Measurements from ENCODE around the gene PRSS27.

The PRSS27 gene

DNA sequence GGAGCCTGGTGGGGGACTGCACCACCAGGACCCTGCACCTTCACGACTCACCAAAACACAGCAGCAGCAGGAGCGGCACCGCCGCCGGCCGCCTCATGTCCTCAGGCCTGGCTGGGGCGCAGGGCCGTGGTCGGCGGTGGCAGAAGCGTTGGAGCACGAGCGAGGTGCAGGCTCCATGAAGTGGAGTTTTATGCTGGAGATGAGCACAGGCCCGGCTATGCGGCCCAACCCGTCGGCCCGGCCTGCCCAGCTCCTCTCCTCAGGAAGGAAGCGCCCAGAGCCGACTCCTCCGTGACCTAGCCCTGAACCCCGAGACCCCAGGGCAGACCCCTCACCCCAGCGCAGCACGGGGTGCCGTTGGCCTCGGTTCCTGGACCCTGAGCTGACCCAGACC lies at the start of gene PRSS27:
TSS of gene PRSS27 (minus strand) at position 161 of the 394 bp plus-strand sequence. CDS start at position 97, 64 bp downstream.
- no peak for DNase-seq (ENCODE audit: low read depth in 2 of 2)

DNA sequence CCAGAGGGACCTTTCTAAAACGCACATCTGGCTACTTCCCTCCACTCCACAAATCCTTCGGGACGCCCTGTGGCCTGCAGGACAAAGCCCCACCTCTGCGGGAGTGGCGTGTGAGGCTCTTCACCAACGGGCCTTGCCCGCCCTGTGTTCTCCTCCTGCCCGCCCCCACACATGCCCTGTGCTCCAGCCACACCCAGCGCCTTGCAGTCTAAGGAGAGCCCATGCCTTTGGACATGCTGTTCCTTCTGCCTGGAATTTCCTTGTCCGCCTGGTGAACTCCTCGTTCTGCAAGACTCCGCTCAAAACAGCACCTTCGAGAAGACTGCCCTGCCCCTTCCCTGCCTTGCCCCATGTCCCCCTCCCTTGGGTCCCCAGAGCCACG lies 49.6 kb upstream of the PRSS27 start:
- no peak for DNase-seq (ENCODE audit: low read depth in 2 of 2)

DNA sequence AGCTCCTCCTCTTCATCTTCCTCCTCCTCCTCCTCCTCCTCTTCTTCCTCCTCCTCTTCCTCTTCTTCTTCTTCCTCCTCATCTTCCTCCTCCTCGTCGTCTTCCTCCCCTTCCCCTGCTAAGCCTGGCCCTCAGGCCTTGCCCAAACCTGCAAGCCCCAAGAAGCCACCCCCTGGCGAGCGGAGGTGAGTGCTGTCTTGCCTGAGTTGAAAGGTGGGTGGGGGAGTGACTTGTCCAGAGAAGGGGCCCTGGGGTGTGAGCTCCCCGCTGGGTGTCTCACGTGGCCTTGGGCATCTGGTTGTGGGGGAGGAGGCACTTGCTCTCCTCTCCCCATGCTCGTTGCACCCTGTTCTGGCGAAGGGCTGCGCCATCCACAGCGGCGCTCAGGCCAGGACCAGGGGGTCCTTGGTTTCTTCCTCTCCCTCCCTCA lies 49.1 kb upstream of the PRSS27 start:
- no peak for DNase-seq (ENCODE audit: low read depth in 2 of 2)

DNA sequence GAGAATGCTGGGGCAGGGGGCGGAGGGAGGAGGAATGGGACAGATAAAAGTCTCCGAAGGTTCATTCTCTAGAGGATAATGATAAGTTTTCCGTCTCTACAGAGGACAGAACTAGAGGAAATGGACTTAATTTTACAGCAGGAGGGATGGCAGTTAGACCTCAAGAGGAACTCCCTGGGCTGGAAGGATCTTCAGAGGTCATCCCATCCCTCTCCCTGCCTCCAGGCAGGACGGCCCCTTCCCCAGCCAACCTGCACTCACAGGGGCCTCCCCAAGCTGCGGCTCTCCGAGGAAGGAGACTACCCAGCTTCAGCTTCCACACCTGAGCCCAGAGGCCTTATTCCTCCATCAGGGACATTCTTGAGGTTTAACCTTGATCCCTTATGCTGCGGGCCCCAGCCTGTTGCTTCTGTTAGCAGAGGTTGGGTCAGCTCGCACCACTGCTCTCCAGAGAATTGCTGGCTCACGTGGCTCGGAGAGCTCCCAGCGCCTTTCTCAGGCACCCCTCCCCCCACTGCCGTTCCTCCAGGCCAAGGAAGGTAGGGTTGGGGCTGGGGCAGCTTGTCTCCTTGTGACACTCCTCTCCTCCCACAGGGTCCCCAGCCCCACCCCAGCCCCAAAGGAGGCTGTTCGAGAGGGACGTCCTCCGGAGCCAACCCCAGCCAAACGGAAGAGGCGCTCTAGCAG lies 48.5 kb upstream of the PRSS27 start:
- no peak for DNase-seq (ENCODE audit: low read depth in 2 of 2)

DNA sequence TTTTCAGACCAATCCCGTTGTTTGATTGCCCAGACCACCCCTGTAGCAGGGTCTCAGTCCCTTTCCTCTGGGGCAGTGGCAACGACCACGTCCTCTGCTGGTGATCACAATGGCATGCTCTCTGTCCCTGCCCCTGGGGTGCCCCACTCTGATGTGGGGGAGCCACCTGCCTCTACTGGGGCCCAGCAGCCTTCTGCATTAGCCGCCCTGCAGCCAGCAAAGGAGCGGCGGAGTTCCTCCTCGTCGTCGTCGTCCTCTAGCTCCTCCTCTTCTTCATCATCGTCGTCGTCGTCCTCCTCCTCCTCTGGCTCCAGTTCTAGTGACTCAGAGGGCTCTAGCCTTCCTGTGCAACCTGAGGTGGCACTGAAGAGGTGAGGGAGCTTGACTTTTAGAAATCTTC lies 47.9 kb upstream of the PRSS27 start:
- no peak for DNase-seq (ENCODE audit: low read depth in 2 of 2)

DNA sequence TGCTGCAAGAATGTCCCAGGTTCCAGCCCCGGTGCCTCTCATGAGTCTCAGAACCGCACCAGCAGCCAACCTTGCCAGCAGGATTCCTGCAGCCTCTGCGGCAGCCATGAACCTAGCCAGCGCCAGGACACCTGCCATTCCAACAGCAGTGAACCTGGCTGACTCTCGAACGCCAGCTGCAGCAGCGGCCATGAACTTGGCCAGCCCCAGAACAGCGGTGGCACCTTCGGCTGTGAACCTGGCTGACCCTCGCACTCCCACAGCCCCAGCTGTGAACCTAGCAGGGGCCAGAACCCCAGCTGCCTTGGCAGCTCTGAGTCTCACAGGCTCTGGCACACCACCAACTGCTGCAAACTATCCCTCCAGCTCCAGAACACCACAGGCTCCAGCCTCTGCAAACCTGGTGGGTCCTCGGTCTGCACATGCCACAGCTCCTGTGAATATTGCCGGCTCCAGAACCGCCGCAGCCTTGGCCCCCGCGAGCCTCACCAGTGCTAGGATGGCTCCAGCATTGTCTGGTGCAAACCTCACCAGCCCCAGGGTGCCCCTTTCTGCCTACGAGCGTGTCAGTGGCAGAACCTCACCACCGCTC lies 47.2 kb upstream of the PRSS27 start:
- DNase-seq (ENCODE audit: low read depth in 2 of 2) = no peak

DNA sequence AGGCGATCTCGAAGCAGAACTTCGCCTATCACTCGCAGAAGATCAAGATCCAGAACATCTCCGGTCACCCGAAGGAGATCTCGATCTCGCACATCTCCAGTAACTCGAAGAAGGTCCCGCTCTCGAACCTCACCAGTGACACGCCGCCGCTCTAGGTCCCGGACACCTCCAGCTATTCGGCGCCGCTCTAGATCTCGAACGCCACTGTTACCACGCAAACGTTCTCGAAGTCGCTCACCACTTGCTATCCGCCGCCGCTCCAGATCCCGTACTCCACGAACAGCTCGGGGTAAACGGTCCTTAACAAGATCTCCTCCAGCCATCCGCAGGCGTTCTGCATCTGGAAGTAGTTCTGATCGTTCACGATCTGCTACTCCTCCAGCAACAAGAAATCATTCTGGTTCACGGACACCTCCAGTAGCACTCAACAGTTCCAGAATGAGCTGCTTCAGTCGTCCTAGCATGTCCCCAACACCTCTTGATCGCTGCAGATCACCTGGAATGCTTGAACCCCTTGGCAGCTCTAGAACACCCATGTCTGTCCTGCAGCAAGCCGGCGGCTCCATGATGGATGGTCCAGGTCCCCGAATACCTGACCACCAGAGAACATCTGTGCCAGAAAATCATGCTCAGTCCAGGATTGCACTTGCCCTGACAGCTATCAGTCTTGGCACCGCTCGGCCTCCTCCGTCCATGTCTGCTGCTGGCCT lies 46.6 kb upstream of the PRSS27 start:
- no peak for DNase-seq (ENCODE audit: low read depth in 2 of 2)

DNA sequence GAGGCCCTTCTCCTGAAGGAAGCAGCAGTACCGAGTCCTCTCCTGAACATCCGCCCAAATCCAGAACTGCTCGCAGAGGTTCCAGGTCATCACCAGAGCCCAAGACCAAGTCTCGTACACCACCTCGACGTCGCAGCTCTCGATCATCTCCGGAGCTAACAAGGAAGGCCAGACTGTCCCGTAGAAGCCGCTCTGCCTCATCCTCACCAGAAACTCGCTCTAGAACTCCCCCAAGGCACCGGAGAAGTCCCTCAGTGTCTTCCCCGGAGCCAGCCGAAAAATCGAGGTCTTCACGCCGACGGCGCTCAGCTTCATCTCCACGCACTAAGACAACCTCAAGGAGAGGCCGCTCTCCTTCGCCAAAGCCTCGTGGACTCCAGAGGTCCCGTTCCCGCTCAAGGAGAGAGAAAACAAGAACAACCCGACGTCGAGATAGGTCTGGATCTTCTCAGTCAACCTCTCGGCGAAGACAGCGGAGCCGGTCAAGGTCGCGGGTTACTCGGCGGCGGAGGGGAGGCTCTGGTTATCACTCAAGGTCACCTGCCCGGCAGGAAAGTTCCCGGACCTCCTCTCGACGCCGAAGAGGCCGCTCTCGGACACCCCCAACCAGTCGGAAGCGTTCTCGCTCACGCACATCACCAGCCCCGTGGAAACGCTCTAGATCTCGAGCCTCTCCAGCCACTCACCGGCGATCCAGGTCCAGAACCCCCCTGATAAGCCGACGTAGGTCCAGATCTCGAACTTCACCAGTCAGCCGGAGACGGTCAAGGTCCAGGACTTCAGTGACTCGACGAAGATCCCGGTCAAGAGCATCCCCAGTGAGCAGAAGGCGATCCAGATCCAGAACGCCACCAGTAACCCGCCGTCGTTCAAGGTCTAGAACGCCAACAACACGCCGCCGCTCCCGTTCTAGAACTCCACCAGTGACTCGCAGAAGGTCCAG lies 45.7 kb upstream of the PRSS27 start:
- no peak for DNase-seq (ENCODE audit: low read depth in 2 of 2)

DNA sequence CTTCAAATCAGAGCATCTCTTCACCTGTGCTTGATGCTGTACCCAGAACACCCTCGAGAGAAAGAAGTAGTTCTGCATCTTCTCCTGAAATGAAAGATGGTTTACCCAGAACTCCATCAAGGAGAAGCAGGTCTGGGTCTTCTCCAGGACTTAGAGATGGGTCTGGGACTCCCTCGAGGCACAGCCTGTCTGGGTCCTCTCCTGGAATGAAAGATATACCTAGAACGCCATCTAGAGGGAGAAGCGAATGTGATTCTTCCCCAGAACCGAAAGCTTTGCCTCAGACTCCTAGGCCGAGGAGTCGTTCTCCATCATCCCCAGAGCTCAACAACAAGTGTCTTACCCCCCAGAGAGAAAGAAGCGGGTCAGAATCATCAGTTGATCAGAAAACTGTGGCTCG lies 44.7 kb upstream of the PRSS27 start:
- DNase-seq (ENCODE audit: low read depth in 2 of 2) = no peak

DNA sequence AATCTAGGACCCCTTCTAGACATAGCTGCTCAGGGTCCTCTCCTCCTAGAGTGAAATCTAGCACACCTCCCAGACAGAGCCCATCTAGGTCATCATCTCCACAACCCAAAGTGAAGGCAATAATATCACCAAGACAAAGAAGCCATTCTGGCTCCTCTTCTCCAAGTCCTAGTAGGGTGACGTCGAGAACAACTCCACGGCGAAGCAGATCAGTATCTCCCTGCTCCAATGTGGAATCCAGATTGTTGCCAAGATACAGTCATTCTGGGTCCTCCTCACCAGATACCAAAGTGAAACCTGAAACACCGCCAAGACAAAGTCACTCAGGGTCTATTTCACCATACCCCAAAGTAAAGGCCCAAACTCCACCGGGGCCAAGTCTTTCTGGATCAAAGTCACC lies 43.1 kb upstream of the PRSS27 start:
- no peak for DNase-seq (ENCODE audit: low read depth in 2 of 2)

DNA sequence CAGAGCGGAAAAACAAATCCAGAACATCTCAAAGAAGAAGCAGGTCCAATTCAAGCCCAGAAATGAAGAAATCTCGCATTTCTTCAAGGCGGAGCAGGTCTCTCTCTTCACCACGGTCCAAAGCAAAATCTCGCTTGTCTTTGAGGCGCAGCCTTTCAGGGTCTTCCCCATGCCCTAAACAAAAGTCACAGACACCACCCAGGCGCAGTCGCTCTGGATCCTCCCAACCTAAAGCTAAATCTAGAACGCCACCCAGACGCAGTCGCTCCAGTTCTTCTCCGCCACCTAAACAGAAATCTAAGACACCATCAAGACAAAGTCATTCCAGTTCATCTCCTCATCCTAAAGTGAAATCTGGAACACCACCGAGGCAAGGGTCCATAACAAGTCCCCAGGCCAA lies 42.7 kb upstream of the PRSS27 start:
- DNase-seq (ENCODE audit: low read depth in 2 of 2) = no peak

DNA sequence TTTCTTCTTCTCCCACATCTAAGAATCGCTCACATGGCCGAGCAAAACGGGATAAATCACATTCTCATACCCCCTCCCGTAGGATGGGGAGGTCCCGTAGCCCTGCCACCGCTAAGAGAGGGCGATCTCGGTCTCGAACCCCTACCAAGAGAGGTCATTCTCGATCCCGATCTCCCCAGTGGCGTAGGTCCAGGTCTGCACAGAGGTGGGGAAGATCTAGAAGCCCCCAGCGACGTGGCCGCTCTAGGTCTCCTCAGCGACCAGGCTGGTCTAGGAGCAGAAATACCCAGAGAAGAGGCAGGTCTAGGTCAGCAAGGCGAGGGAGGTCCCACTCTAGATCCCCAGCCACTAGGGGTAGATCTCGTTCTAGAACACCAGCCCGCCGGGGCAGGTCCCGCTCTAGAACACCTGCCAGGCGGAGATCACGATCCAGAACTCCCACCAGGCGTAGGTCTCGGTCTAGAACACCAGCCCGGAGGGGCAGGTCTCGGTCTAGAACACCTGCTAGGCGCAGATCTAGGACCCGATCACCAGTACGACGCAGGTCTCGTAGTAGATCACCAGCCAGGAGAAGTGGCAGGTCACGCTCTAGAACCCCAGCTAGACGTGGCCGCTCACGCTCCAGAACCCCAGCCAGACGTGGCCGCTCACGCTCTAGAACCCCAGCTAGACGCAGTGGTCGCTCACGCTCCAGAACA lies 42.0 kb upstream of the PRSS27 start:
- no peak for DNase-seq (ENCODE audit: low read depth in 2 of 2)

DNA sequence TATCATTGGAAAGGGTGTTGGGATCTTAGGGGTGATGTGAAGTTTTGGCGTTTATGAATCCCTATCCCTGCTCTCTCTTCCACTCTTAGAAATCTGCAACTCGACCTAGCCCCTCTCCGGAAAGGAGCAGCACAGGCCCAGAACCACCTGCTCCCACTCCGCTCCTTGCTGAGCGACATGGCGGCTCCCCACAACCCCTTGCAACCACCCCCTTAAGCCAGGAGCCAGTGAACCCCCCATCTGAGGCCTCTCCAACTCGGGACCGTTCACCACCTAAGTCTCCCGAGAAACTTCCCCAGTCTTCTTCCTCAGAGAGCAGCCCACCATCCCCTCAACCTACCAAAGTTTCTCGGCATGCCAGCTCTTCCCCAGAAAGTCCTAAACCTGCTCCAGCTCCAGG lies 41.4 kb upstream of the PRSS27 start:
- DNase-seq (ENCODE audit: low read depth in 2 of 2) = no peak

DNA sequence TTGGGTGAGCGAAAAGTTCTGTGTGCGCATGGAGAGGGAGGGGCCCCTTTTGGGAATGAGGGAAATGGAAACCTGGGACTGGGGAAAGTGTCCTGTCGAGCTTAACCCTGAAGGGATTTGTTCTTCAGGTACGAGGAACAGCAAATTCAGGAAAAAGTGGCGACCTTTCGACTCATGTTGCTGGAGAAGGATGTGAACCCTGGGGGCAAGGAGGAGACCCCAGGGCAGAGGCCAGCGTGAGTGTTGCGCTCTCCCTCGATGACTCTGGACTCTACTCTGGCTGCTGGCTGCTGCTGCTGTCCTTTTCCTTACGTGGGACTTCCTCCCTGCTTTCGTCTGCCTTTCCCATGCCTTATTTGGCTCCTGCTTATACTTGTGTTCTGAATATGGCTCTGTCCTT lies 37.3 kb upstream of the PRSS27 start:
- DNase-seq (ENCODE audit: low read depth in 2 of 2) = no peak

DNA sequence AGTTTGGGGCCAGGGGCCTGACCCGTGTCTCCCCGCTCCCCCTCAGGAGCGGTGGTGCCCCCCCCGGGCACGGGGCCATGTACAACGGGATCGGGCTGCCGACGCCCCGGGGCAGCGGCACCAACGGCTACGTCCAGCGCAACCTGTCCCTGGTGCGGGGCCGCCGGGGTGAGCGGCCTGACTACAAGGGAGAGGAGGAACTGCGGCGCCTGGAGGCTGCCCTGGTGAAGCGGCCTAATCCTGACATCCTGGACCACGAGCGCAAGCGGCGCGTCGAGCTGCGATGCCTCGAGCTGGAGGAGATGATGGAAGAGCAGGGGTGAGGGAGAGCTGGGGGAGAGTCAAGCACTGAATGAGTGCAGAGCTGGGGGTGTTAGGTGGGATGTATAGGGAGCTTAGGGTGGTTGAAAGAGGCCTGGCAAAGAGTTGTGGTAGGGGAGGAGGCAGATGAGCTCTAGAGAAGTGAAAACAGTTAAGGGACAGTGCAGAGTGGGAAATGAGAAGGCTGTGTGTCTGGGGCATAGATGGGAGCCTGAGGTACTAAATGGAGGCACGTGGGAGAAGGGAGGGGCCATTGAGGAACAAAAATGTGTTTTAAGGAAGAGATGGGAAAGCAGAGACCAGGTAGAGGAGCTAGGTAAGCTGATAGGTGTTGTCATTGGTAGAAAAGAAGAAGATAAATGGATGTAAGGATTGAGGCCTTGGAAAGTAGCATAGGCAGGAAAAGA lies 36.4 kb upstream of the PRSS27 start:
- no peak for DNase-seq (ENCODE audit: low read depth in 2 of 2)

DNA sequence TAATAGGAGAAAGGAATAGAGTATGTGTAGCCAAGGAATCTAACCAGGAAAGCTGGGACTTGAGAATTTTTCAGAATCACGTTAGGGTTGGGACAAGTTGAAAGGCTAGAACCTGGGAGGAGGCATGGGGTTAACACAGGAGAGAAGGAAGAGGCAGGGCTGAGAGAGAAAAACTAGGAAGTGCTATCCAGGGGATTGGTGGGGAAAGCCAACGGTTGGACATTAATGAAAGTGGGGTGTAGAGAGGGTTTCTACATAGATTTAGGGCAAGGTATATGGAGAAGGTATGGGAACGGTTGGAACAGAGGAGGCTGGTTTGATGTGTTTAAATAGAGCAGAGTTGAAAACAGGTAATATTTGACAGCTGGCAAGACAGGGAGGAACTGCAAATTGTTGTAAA lies 35.1 kb upstream of the PRSS27 start:
- no peak for DNase-seq (ENCODE audit: low read depth in 2 of 2)

DNA sequence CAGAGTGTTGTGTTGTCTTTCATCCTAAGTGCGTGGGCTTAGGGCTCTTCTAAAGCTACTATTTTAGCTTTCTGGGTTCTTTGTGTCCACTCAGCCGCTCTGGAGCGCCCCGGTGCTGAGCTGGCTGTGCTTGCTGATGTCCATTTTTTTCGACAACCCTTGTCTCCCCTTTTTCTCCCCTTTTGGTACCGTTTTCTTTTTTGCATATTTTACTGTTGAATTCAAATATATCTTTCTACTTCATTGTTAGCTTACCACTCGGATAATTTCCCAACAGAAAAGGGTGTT lies 33.7 kb upstream of the PRSS27 start:
- DNase-seq (ENCODE audit: low read depth in 2 of 2) = no peak

DNA sequence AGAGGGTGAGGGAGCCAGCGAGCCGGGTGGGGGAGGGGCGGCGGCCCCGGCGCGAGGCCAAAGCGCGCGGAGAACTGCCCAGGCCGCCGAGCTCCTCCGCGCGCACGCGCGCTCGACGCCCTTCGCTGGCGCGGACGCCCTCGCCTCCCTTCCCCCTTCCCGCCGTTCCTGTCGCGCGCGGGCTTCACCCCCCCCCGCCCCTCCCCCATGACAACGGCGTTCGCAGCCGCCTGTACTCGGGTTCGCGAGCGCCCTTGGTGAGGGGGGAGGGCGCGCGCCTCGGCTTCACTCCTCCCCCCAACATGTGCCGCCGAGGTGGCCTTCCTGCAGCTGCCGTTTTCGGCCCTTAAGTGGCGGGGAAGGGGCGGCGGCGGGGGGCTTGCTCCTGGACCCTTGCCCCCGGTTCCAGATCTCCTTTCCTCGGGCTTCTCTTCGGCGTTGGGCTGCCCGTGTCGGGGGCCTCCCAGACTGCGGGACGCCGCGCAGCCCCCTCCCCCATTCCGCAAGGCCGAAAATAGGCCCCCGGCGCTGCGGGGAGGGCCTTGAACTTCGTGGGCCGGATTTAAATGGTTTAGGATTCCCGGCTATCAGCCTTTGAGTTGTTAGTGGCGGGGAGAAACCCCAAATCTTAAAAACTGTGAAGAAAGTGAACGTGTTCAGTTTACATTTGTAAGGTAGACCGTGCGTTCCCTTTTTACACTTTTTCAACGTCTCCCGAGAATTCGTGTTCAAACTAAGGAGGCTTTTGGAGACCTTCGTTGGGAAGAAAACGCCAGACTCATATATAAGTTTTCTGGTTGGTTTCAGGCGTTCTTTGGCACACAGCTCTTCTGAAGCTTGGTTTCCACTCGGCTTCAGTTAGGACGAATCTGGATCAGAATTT lies 33.1 kb upstream of the PRSS27 start:
- DNase-seq (ENCODE audit: low read depth in 2 of 2) = peak in 1 of 2 donors; percentile 29

DNA sequence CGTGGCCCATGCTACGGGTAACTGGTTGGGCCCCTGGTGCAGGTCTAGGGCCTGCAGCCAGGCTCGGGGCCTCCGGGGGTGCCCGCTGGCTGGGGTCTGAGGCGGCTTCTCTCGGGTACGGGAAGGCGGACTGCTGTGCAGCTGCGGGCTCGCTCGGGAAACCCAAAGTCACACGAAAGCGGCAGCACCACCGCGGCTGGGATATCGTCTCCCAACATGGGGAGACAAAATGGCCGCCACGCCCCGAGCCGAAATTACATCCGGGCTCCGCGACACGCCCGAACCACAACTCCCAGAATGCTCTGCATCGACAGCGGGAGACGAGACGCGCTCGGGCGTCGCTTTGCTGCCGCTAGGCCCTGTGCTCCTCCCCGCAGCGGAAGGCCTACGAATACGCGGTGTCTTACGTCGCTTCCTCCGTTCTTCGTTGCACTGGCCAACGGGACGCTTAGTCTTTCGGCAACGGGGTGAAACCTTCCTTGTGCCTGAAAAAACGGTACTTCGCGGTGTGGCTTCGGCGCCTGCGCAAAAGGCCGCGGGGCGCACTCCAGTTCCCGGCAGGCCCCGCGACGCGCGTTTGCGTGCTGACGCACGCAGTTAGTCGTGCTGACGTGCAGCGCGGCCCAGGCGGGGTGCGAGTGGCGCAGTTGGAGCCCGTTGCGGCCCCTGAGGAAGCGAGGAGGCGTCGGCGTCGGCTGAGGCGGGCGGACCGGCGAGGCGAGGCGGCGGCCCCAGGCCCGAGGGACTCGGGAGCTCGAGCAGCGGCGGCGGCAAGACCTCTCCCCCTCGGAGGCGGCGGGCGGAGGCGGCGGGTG lies 32.2 kb upstream of the PRSS27 start, which contains the start of gene SRRM2:
TSS of gene SRRM2 (plus strand) at position 604 of the 815 bp plus-strand sequence. CDS start 3,727 bp downstream, outside the sequence.
- peak; percentile 86 to 88 for DNase-seq (ENCODE audit: low read depth in 2 of 2)
